ENCODE results near the gene EEF2K. TPM values are rescaled to one million over a fixed set of nuclear protein-coding genes. Genes with fewer than 3 reads are reported as not detected.
A peak's percentile ranks its signal among the peaks of the same experiment; 100 is the strongest.

The EEF2K gene
- total and polyA plus RNA-seq, 5 donors = 15.0 to 38.3 (median 28.8) TPM

- H3K27ac ChIP-seq (ENCODE audit: low read length) = no peak overlapping the region
- DNase-seq (no peak), ATAC-seq (no peak)
- H3K4me3 ChIP-seq (ENCODE audit: low read length) = no peak overlapping the region
- intact Hi-C loops (cut with DNase I) = no loop called here
- no peaks in the 10 kb centered on the region for H3K9me3 ChIP-seq (ENCODE audit: control insufficient read depth, low read length)
- WGBS = 85% methylated on average over 1 of the region's 1 CpG
- H3K27me3 ChIP-seq (ENCODE audit: control insufficient read depth, insufficient read depth) = no peaks in the 10 kb centered on the region
- peaks cover 8% of the 10 kb centered on the region for H3K4me1 ChIP-seq (ENCODE audit: control insufficient read depth, insufficient read depth, low read length)
These were observed 16.9 kb downstream of the EEF2K start for GRCh38 chr16:22222998-22223397.

- peak overlapping the region; percentile 12 for H3K27ac ChIP-seq (ENCODE audit: low read length)
- intact Hi-C loops (cut with DNase I) = no loop called here
- DNase-seq (peak in 1 of 3 donors; percentile 72), ATAC-seq (no peak)
- no peak overlapping the region for H3K4me3 ChIP-seq (ENCODE audit: low read length)
- no peaks in the 10 kb centered on the region for H3K9me3 ChIP-seq (ENCODE audit: control insufficient read depth, low read length)
- no peaks in the 10 kb centered on the region for H3K27me3 ChIP-seq (ENCODE audit: control insufficient read depth, insufficient read depth)
- 48% methylated on average over 7 of the region's 7 CpGs for WGBS
- H3K4me1 ChIP-seq (ENCODE audit: control insufficient read depth, insufficient read depth, low read length) = no peaks in the 10 kb centered on the region
These were observed 19.0 kb downstream of the EEF2K start for GRCh38 chr16:22225060-22225459.

DNA sequence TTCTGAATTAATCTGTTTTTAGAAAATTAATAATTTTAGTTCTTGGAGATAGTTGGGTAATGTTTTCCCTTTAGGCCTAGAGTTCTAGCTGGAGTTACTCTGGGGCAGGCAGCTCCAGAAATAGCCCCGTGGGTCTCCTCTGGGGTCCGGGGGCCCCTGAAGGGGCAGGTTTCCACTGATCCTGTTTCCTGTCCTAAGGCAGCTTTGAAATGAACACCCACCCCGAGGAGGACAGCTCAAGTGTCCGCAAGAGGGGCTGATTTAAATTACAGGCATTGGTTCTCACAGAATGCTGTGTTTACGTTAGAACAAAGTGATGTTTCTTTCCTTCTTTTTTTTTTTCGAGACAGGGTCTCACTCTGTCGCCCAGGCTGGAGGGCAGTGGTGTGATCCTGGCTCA is 23.8 kb downstream of the EEF2K start:
- Histone ChIP-seq H3K27me3 (ENCODE audit: control insufficient read depth, insufficient read depth) (no peaks in the 10 kb centered on the region), H3K4me3 (ENCODE audit: low read length) (no peak overlapping the region), H3K9me3 (ENCODE audit: control insufficient read depth, low read length) (no peaks in the 10 kb centered on the region), H3K4me1 (ENCODE audit: control insufficient read depth, insufficient read depth, low read length) (peaks cover 4% of the 10 kb centered on the region), H3K27ac (ENCODE audit: low read length) (no peak overlapping the region)
- ATAC-seq (no peak), DNase-seq (no peak)
- intact Hi-C loops (cut with DNase I) = no loop called here
- WGBS = 46% methylated on average over 7 of the region's 7 CpGs

DNA sequence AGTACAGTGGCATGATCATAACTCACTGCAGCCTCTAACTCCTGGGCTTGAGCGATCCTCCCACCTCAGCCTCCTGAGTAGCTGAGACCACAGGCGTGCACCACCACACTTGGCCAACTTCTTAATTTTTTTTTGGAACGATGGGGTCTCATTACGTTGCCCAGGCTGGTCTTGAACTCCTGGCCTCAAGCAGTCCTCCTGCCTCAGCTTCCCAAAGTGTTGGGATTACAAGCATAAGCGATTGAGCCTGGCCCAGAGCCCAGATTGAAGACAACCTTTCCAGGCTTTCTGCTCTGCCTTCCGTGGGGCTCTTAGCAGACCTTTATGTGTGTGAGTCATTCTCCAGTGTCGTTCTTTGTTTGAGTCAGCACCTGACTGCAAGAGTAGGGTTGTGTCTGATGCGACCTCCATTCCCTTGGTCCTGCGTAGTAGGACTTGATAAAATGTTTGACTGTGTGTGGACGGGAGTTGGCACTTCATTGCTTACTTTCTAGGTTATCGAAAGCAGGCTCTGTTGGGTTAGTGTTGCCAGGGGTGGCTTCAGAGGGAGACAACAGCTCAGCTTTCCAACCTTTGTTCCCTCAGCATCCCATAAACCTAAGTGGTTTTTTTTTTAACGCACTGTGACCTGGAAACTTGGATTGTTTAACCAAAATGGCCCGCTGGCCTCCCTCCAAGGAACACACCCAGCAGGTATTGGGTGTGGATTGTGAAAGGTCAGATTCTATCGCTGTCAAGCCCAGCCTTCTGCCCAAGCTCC is 26.4 kb downstream of the EEF2K start:
- intact Hi-C loops (cut with DNase I) = no loop called here
- H3K27ac ChIP-seq (ENCODE audit: low read length) = peak overlapping the region; percentile 75
- H3K27me3 ChIP-seq (ENCODE audit: control insufficient read depth, insufficient read depth) = no peaks in the 10 kb centered on the region
- no peak overlapping the region for H3K4me3 ChIP-seq (ENCODE audit: low read length)
- no peaks in the 10 kb centered on the region for H3K9me3 ChIP-seq (ENCODE audit: control insufficient read depth, low read length)
- 68% methylated on average over 14 of the region's 14 CpGs for WGBS
- ATAC-seq (peak; percentile 54 to 70), DNase-seq (no peak)
- H3K4me1 ChIP-seq (ENCODE audit: control insufficient read depth, insufficient read depth, low read length) = peaks cover 4% of the 10 kb centered on the region

DNA sequence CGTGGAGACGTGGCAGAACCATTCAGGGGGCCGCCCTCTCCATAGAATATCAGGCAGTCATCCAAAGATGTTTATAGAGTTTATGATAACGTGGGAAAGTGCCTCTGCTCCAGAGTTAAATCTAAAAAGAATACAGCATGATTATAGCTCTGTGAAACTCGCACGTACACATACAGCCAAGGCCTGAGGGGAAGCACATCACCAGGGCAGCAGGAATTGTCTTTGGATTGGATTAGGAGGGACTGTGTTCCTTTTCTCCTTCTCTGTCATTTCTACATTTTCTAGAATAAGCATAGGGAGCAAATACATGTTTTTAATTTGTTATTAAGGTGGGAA is 26.9 kb downstream of the EEF2K start:
- ATAC-seq (peak in 1 of 2 donors; percentile 9), DNase-seq (no peak)
- Histone ChIP-seq H3K9me3 (ENCODE audit: control insufficient read depth, low read length) (no peaks in the 10 kb centered on the region), H3K4me3 (ENCODE audit: low read length) (no peak overlapping the region), H3K27ac (ENCODE audit: low read length) (peak overlapping the region; percentile 75), H3K4me1 (ENCODE audit: control insufficient read depth, insufficient read depth, low read length) (peaks cover 4% of the 10 kb centered on the region), H3K27me3 (ENCODE audit: control insufficient read depth, insufficient read depth) (no peaks in the 10 kb centered on the region)
- 58% methylated on average over 6 of the region's 6 CpGs for WGBS
- intact Hi-C loops (cut with DNase I) = no loop called here

- ATAC-seq = peak; percentile 60 to 62
- 71% methylated on average over 9 of the region's 9 CpGs for WGBS
- no peaks in the 10 kb centered on the region for H3K9me3 ChIP-seq (ENCODE audit: control insufficient read depth, low read length)
- no peak overlapping the region for H3K27ac ChIP-seq (ENCODE audit: low read length)
- peaks cover 11% of the 10 kb centered on the region for H3K4me1 ChIP-seq (ENCODE audit: control insufficient read depth, insufficient read depth, low read length)
- H3K27me3 ChIP-seq (ENCODE audit: control insufficient read depth, insufficient read depth) = no peaks in the 10 kb centered on the region
- H3K4me3 ChIP-seq (ENCODE audit: low read length) = no peak overlapping the region
- DNase-seq = peak in 2 of 3 donors; percentile 32 to 65
- intact Hi-C loops (cut with DNase I) = no loop called here
These were observed 30.0 kb downstream of the EEF2K start for GRCh38 chr16:22235839-22236745.

DNA sequence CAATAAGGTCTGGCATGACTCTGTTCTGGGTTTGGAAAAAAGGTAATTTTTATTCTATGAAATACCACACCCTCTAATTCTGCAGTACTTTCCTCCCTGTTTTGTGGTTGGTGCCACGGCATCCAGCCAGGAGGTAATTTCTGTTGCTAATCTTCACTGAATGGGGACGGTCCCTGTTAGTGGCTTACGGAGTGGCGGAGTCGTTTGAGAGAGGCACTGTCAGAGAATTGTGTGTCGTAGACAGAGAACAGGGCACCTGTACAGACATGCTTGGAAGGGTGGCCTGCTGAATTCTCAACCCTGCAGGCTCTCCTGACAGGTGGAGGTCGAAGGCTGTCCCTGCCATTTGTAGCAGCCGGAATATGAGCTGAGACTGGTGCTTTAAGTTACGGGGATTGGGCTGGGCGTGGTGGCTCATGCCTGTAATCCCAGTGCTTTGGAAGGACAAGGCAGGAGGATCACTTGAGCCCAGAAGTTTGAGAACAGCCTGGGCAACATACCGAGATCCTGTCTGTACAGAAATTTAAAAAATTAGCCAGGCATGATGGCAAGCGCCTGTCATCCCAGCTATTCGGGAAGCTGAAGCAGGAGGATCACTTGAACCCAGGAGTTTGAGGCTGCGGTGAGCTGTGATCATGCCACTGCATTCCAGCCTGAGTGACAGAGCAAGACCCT is 33.2 kb downstream of the EEF2K start:
- intact Hi-C loops (cut with DNase I) = no loop called here
- DNase-seq = no peak
- no peaks in the 10 kb centered on the region for H3K9me3 ChIP-seq (ENCODE audit: control insufficient read depth, low read length)
- WGBS = 85% methylated on average over 14 of the region's 14 CpGs
- H3K4me1 ChIP-seq (ENCODE audit: control insufficient read depth, insufficient read depth, low read length) = peaks cover 7% of the 10 kb centered on the region
- no peak overlapping the region for H3K27ac ChIP-seq (ENCODE audit: low read length)
- H3K27me3 ChIP-seq (ENCODE audit: control insufficient read depth, insufficient read depth) = no peaks in the 10 kb centered on the region
- H3K4me3 ChIP-seq (ENCODE audit: low read length) = no peak overlapping the region
- no peak for ATAC-seq

- WGBS = 47% methylated on average over 3 of the region's 3 CpGs
- intact Hi-C loops (cut with DNase I) = no loop called here
- no peaks in the 10 kb centered on the region for H3K9me3 ChIP-seq (ENCODE audit: control insufficient read depth, low read length)
- ATAC-seq = peak; percentile 44 to 62
- H3K27me3 ChIP-seq (ENCODE audit: control insufficient read depth, insufficient read depth) = no peaks in the 10 kb centered on the region
- H3K4me3 ChIP-seq (ENCODE audit: low read length) = no peak overlapping the region
- DNase-seq = no peak
- H3K27ac ChIP-seq (ENCODE audit: low read length) = no peak overlapping the region
- peaks cover 7% of the 10 kb centered on the region for H3K4me1 ChIP-seq (ENCODE audit: control insufficient read depth, insufficient read depth, low read length)
These were observed 34.1 kb downstream of the EEF2K start for GRCh38 chr16:22240023-22240710.

DNA sequence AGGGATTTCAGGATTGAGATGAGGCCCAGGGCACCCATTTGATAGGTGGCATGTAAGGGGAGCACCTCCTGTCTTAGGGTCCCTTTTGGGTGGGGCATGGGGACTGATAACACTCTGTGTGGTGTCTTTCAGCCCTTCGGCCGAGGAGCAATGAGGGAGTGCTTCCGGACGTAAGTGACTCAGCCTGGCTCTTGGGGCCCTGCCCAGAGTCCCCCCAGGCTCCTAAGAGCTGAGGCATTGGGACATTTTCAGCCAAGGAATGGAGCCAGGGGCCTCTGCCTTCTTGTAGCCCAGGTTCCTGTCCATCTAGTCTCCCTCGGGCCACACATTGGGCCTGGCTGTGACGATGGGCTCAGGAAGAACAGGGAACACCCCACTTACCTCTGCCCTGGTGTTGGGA is 44.4 kb downstream of the EEF2K start:
- WGBS = 78% methylated on average over 6 of the region's 6 CpGs
- no peak overlapping the region for H3K4me3 ChIP-seq (ENCODE audit: low read length)
- no peaks in the 10 kb centered on the region for H3K4me1 ChIP-seq (ENCODE audit: control insufficient read depth, insufficient read depth, low read length)
- H3K27me3 ChIP-seq (ENCODE audit: control insufficient read depth, insufficient read depth) = no peaks in the 10 kb centered on the region
- H3K27ac ChIP-seq (ENCODE audit: low read length) = no peak overlapping the region
- intact Hi-C loops (cut with DNase I) = no loop called here
- DNase-seq = peak in 2 of 3 donors; percentile 68 to 69
- ATAC-seq = peak in 1 of 2 donors; percentile 52
- H3K9me3 ChIP-seq (ENCODE audit: control insufficient read depth, low read length) = peaks cover 3% of the 10 kb centered on the region

DNA sequence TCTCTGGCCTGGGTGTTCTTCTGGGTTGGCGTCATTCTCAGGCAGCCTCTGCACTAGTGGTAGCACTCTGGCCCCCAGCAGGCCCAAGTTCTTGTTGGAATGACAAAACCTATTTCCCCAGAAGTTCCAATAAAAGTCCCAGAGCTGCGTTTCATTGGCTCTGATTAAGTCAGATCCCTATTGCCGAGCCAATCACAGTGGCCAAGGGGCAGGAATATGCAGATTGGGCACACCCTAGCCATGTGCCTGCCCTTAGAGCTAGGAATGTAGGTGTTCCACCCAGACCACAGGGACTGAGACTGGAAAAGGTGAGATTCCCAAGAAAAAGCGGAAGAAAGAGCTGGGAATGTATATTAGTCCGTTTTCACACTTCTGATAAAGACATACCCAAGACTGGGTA is 46.2 kb downstream of the EEF2K start:
- 96% methylated on average over 5 of the region's 5 CpGs for WGBS
- intact Hi-C loops (cut with DNase I) = no loop called here
- Histone ChIP-seq H3K9me3 (ENCODE audit: control insufficient read depth, low read length) (peaks cover 3% of the 10 kb centered on the region), H3K27me3 (ENCODE audit: control insufficient read depth, insufficient read depth) (no peaks in the 10 kb centered on the region), H3K4me1 (ENCODE audit: control insufficient read depth, insufficient read depth, low read length) (no peaks in the 10 kb centered on the region), H3K27ac (ENCODE audit: low read length) (no peak overlapping the region), H3K4me3 (ENCODE audit: low read length) (no peak overlapping the region)
- ATAC-seq (no peak), DNase-seq (no peak)

Data from right cardiac atrium (tissue), 5 donors.